GM12878 (cell line): ENCODE data around the gene PRMT7. TPM values are rescaled to one million over a fixed set of nuclear protein-coding genes. Genes with fewer than 3 reads are reported as not detected.

Source experiments
- ATAC-seq: fragments of 200-7000 bp; cut with Tn5 transposase; 3 replicates; pipeline ENCODE4 v1.9.1; 2020; ENCODE audit warnings: mild to moderate bottlenecking, moderate library complexity
- BruUV-seq: library from RNA; stranded (reverse); fragments of 400-500 nt; replicated peaks from 2 replicates; lab custom pipeline; 2021; lab: Mats Ljungman, UMichigan
- CTCF ChIA-PET: fragments of 300-600 bp; sonication (Branson Sonifier 250); formaldehyde crosslinking; extraction: SDS; loops from one replicate; lab custom pipeline; 2021; ENCODE audit warnings: inconsistent platforms; lab: Yijun Ruan, JAX
- POLR2A ChIA-PET: fragments of 350-600 bp; formaldehyde crosslinking; extraction: SDS; loops from one replicate; lab custom pipeline; 2021; ENCODE audit warnings: inconsistent platforms; lab: Charles Lee
- RAD21 ChIA-PET: fragments of 300-600 bp; sonication (Branson Sonifier 250); formaldehyde crosslinking; loops from one replicate; lab custom pipeline; 2023; ENCODE audit warnings: antibody characterized with exemption; ENCODE audit not compliant: unreplicated experiment; lab: Charles Lee
- SMC1A ChIA-PET: fragments of 300-600 bp; sonication (Branson Sonifier 250); formaldehyde crosslinking; loops from one replicate; lab custom pipeline; 2023; ENCODE audit not compliant: unreplicated experiment, uncharacterized antibody; lab: Charles Lee
- DNase-seq: peaks from one replicate; pipeline ENCODE4 v3.0.0-alpha.2; 2011; ENCODE audit warnings: low read depth, low spot score
- FAIRE-seq: peaks from 3 replicates; lab custom pipeline; 2011; peaks lifted over from hg19 to GRCh38; lab: Jason Lieb, UNC
- H2AFZ ChIP-seq: 2 replicates; pipeline ENCODE4 v1.6.0; 2011; ENCODE audit warnings: low read depth, low read length, control low read depth; ENCODE audit not compliant: control insufficient read depth
- H3K27ac ChIP-seq: 2 replicates; pipeline ENCODE4 v1.5.1; 2011; ENCODE audit warnings: control low read depth; ENCODE audit not compliant: control insufficient read depth, insufficient read depth
- H3K27me3 ChIP-seq, 2 experiments: replicated peaks in 1 of 2; 2 replicates each; pipeline versions ENCODE4 v1.6.0 to v1.6.1; 2011; ENCODE audit warnings: low read length in 1 of 2; ENCODE audit not compliant: control insufficient read depth in 2 of 2, insufficient read depth in 2 of 2
- H3K36me3 ChIP-seq, 2 experiments: 2 replicates each; pipeline ENCODE4 v1.5.1; 2011; ENCODE audit warnings: low read length in 1 of 2; ENCODE audit not compliant: control insufficient read depth in 2 of 2, insufficient read depth in 2 of 2
- H3K4me1 ChIP-seq: 2 replicates; pipeline ENCODE4 v1.6.1; 2011; ENCODE audit warnings: mild to moderate bottlenecking, low read length, moderate library complexity, mixed read lengths; ENCODE audit not compliant: control insufficient read depth, insufficient read depth
- H3K4me2 ChIP-seq: 2 replicates; pipeline ENCODE4 v1.6.0; 2011; ENCODE audit warnings: control low read depth; ENCODE audit not compliant: control insufficient read depth, insufficient read depth
- H3K4me3 ChIP-seq: fragments of 200-600 bp; sonication (generic); 2 replicates; pipeline ENCODE4 v1.5.1; 2016
- H3K79me2 ChIP-seq: 2 replicates; pipeline ENCODE4 v1.6.0; 2011; ENCODE audit warnings: low read length; ENCODE audit not compliant: control insufficient read depth, insufficient read depth
- H3K9ac ChIP-seq: 2 replicates; pipeline ENCODE4 v1.8.0; 2011; ENCODE audit warnings: low read length, control low read depth, mixed read lengths; ENCODE audit not compliant: control insufficient read depth, insufficient read depth
- H3K9me3 ChIP-seq: replicated peaks from 3 replicates; pipeline ENCODE4 v1.5.1; 2011; ENCODE audit warnings: mild to moderate bottlenecking, low read length; ENCODE audit not compliant: control insufficient read depth, insufficient read depth
- H4K20me1 ChIP-seq: 2 replicates; pipeline ENCODE4 v1.6.0; 2011; ENCODE audit not compliant: control insufficient read depth, insufficient read depth
- CBX5 ChIP-seq: sonication (generic); IDR thresholded peaks from 2 replicates; pipeline ENCODE4 v1.6.1; 2016; ENCODE audit warnings: low read depth, moderate library complexity, mild to moderate bottlenecking, inconsistent platforms
- CHD1 ChIP-seq: IDR thresholded peaks from 2 replicates; pipeline ENCODE4 v1.6.1; 2012; ENCODE audit warnings: low read depth, low read length, improper control_type of control experiment
- ESRRA ChIP-seq: IDR thresholded peaks from 2 replicates; pipeline ENCODE4 v1.6.1; 2012; ENCODE audit warnings: mild to moderate bottlenecking, low read length, improper control_type of control experiment
- NFYA ChIP-seq: IDR thresholded peaks from 2 replicates; pipeline ENCODE4 v1.6.1; 2011; ENCODE audit warnings: low read depth, mild to moderate bottlenecking, low read length, improper control_type of control experiment, borderline replicate concordance
- NR2C2 ChIP-seq: IDR thresholded peaks from 2 replicates; pipeline ENCODE4 v1.6.1; 2011; ENCODE audit warnings: borderline replicate concordance, low read depth; ENCODE audit not compliant: control insufficient read depth, insufficient read length
- POLR2A ChIP-seq: IDR thresholded peaks from 2 replicates; pipeline ENCODE4 v1.6.1; 2011; ENCODE audit warnings: low read depth, mild to moderate bottlenecking, low read length
- POLR2AphosphoS2 ChIP-seq: IDR thresholded peaks from 2 replicates; pipeline ENCODE4 v1.6.1; 2011; ENCODE audit warnings: low read depth, mild to moderate bottlenecking, low read length, improper control_type of control experiment, moderate library complexity
- POLR2AphosphoS5 ChIP-seq: IDR thresholded peaks from 2 replicates; pipeline ENCODE4 v1.6.1; 2011; ENCODE audit warnings: mild to moderate bottlenecking, low read length, inconsistent platforms
- RFX5 ChIP-seq: IDR thresholded peaks from 2 replicates; pipeline ENCODE4 v1.6.1; 2011; ENCODE audit warnings: low read depth, low read length, improper control_type of control experiment
- SRF ChIP-seq, 2 experiments: IDR thresholded peaks; 2 replicates each; pipeline ENCODE4 v1.6.1; 2011; ENCODE audit warnings: low read depth in 2 of 2, low read length in 2 of 2, mild to moderate bottlenecking in 1 of 2, moderate library complexity in 1 of 2
- TCF3 ChIP-seq: IDR thresholded peaks from 2 replicates; pipeline ENCODE4 v1.6.1; 2012; ENCODE audit warnings: low read depth, mild to moderate bottlenecking, low read length, borderline replicate concordance; ENCODE audit not compliant: insufficient read depth
- ZNF207 ChIP-seq: fragments of 450-650 bp; IDR thresholded peaks from 2 replicates; pipeline ENCODE4 v1.6.1; 2014; ENCODE audit warnings: antibody characterized with exemption, mild to moderate bottlenecking, borderline replicate concordance
- ZNF384 ChIP-seq: IDR thresholded peaks from 2 replicates; pipeline ENCODE4 v1.6.1; 2012; ENCODE audit warnings: low read depth, mild to moderate bottlenecking, low read length, improper control_type of control experiment, borderline replicate concordance
- ZNF592 ChIP-seq: fragments of 450-650 bp; IDR thresholded peaks from 2 replicates; pipeline ENCODE4 v1.6.1; 2017; ENCODE audit warnings: mild to moderate bottlenecking, moderate library complexity
- WGBS: methylation state at CpG from one replicate; pipeline ENCODE4 v1.1.6; 2016; ENCODE audit warnings: low lambda C conversion rate; ENCODE audit not compliant: insufficient replicate concordance, insufficient coverage; ENCODE audit errors: missing lambda C conversion rate; 5-methylcytosine and 5-hydroxymethylcytosine counted together
- in situ Hi-C: fragments of 300-500 bp; cut with MboI; formaldehyde crosslinking; loops from 9 replicates; pipeline ENCODE4 v1.14.3; 2018; ENCODE audit warnings: mixed read lengths
- intact Hi-C: fragments of 100-400 bp; cut with micrococcal nuclease; formaldehyde crosslinking; loops from one replicate; pipeline ENCODE4 v1.14.2; 2022; ENCODE audit not compliant: unreplicated experiment
- polyA plus RNA-seq, 11 experiments: library from polyadenylated mRNA; depleted of rRNA in 4 of 11; unstranded in 6 of 11; stranded (reverse) in 5 of 11; fragments of >200 nt; fragmentation: Nextera tagmentation in 4 of 11; fragmentation: Illumina TruSeq in 1 of 11; extraction: Ambion mirVana in 4 of 11; extraction: Trizol in 1 of 11; gene quantifications; 1 replicate in 1 of 11; 2 replicates in 10 of 11; pipeline versions ENCODE4 v1.2.1 to v1.2.3, GENCODE V29; 2011 to 2016; ENCODE audit warnings: inconsistent platforms in 2 of 11, missing spikeins in 2 of 11, low read depth in 1 of 11
- total RNA-seq, 4 experiments: library from RNA; depleted of rRNA in 3 of 4; stranded (reverse); fragments of >200 nt in 3 of 4; fragmentation: Illumina TruSeq in 1 of 4; extraction: Trizol in 1 of 4; gene quantifications; 2 replicates each; pipeline versions ENCODE4 v1.2.1 to v1.2.3, GENCODE V29; 2013 to 2021

PRMT7 gene
- total and polyA plus RNA-seq, 10 of the 15 experiments (the other 5 are each of a cell fraction or from before 2014, with no cell fraction given): 5.1 to 56.1 (median 42.0) TPM

GRCh38 chr16:68298312-68298711, 12.5 kb upstream of the PRMT7 start (continued):
- no peak for TF ChIP-seq TCF3
- no peak for TF ChIP-seq POLR2AphosphoS2
- TF ChIP-seq NR2C2: no peak

GRCh38 chr16:68298907-68299561, 11.8 kb upstream of the PRMT7 start:
- ChIA-PET CTCF (interaction anchor here (1.0 to 2.4 kb wide), 3 partner anchors 20 to 29 kb away, joined by 3 to 15 read pairs (median 6); no protein-coding TSS in a partner anchor), POLR2A (interaction anchor here (0.6 to 0.9 kb wide), 3 partner anchors 13 to 42 kb away, joined by 3 to 4 read pairs (median 3); no protein-coding TSS in a partner anchor), SMC1A (interaction anchor here (1.4 to 3.2 kb wide), 8 partner anchors 9 to 29 kb away, joined by 4 to 12 read pairs (median 5); partner anchors contain the start of genes PRMT7 and SLC7A6OS)
- 85% methylated on average over 5 of the region's 5 CpGs for WGBS
- Histone ChIP-seq H3K79me2 (no peaks in the 10 kb centered on the region), H3K4me3 (no peak overlapping the region), H3K9me3 (no peaks in the 10 kb centered on the region), H2AFZ (no peak overlapping the region), H3K4me1 (no peaks in the 10 kb centered on the region)
- in situ Hi-C loops: no loop called here
- no peak for FAIRE-seq
- TF ChIP-seq ZNF592: no peak
- TF ChIP-seq ZNF207: no peak
- TF ChIP-seq SRF (IDR thresholded peaks at IDR 0.05; ENCODE audit: low read depth in 2 of 2, low read length in 2 of 2): no peak
- no peak for TF ChIP-seq NFYA
- TF ChIP-seq ZNF384: no peak
- TF ChIP-seq POLR2AphosphoS5: peak; percentile 47; the same call in 1 of the 2 replicates
- no peak for TF ChIP-seq CHD1
- TF ChIP-seq POLR2A: 0 out of 2 replicates have a peak, but pooled peaks have one; percentile 8
- no peak for TF ChIP-seq RFX5
- TF ChIP-seq CBX5: no peak
- no peak for TF ChIP-seq ESRRA
- TF ChIP-seq, all 136 proteins: peak for 2
- H3K27ac ChIP-seq: no peak overlapping the region
- BruUV-seq: TSS peak; percentile 30
- H3K9ac ChIP-seq: no peak overlapping the region
- RAD21 ChIA-PET: interaction anchor here (1.1 to 3.3 kb wide), 7 partner anchors 10 to 37 kb away, joined by 3 to 10 read pairs (median 3); partner anchors contain the start of genes PRMT7, SLC7A6 and SLC7A6OS
- ATAC-seq (no peak), DNase-seq (no peak)
- intact Hi-C loops: no loop called here
- no peaks in the 10 kb centered on the region; the same call in 1 of the 2 replicates for H4K20me1 ChIP-seq
- peaks cover 29 to 40% of the 10 kb centered on the region in 2 experiments for H3K36me3 ChIP-seq
- H3K27me3 ChIP-seq: no peaks in the 10 kb centered on the region
- no peak overlapping the region for H3K4me2 ChIP-seq
